Panc1 (cell line): Measurements from ENCODE around the gene CCDC187.

ENCODE experiments used
- CTCF ChIP-seq: fragments of 450-650 bp; IDR thresholded peaks from 2 replicates; pipeline ENCODE4 v1.5.1; 2017; ENCODE audit warnings: mild to moderate bottlenecking
- POLR2AphosphoS5 ChIP-seq: IDR thresholded peaks from 2 replicates; pipeline ENCODE4 v1.6.1; 2012; ENCODE audit warnings: mild to moderate bottlenecking, low read depth, low read length, moderate library complexity
- TCF7L2 ChIP-seq: IDR thresholded peaks from 2 replicates; pipeline ENCODE4 v1.6.1; 2011; ENCODE audit warnings: mild to moderate bottlenecking, low read depth, low read length, inconsistent platforms

GRCh38 chr9:136202454-136203407 lies 101.2 kb downstream of the CCDC187 start:
- TF ChIP-seq CTCF: no peak
- no peak for TF ChIP-seq POLR2AphosphoS5
- no peak for TF ChIP-seq TCF7L2
